Jurkat, Clone E6-1 (cell line): ENCODE results near the gene TMX1.

Source experiments
- DNase-seq: peaks from one replicate; pipeline ENCODE4 v3.0.0-alpha.2; 2011; ENCODE audit warnings: low read depth, low spot score
- H3K4me3 ChIP-seq: 2 replicates; pipeline ENCODE4 v1.5.1; 2011; ENCODE audit warnings: mild to moderate bottlenecking, low read length, control low read depth, moderate library complexity

The TMX1 gene

DNA sequence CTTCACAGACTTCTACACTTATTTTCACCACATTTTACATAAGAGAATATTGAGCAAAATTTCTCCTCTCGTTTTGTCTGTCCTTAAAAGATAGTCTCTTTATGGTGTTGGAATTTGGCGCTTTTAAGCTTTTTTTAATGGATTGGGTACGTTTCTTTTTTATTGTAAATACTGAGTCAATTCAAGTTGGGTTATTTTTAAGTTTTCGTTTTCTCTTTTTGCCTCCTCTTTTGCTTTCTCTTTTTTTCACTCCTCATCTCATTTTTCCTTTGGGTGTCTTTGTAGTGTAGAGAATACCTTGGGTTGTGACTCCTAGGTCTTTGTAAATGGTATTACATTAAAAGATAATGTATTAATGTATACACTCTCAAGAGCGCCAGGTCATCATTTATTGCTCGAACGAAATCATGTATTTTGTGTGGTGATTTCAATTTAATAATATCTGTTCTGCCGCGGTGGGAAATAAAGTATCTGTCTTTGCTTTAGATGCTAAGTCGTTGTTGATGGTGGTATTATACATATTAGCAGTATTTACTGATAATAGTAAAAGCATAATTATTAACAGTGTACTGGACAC lies 845 bp downstream of the TMX1 start:
- DNase-seq = no peak
- peak overlapping the region; percentile 92 for H3K4me3 ChIP-seq

- DNase-seq = no peak
- no peak overlapping the region for H3K4me3 ChIP-seq
Observed at GRCh38 chr14:51242545-51243490, 2.8 kb downstream of the TMX1 start.

- H3K4me3 ChIP-seq = no peak overlapping the region
- DNase-seq = no peak
Observed at GRCh38 chr14:51244591-51244990, 4.5 kb downstream of the TMX1 start.

DNA sequence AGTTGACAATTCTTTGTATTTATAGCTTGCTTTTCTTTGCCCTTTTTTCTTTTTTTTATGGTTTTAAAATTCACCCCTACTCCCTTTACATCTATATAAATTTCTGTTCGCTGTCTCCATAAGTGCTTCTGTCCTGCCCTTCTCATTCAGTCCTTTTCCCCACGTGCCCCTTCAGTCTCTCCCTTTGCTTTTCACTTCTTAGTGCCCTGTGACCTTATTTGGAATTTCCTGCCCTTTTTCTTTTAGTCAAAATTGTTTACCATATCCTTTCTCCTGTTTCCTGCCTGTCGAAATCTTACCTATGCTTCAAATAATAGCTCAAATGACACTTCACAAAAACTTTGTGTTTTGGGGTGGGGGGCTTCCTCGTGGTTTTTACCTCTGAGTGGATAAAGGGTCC lies 6.0 kb downstream of the TMX1 start:
- H3K4me3 ChIP-seq = no peak overlapping the region
- DNase-seq = no peak

DNA sequence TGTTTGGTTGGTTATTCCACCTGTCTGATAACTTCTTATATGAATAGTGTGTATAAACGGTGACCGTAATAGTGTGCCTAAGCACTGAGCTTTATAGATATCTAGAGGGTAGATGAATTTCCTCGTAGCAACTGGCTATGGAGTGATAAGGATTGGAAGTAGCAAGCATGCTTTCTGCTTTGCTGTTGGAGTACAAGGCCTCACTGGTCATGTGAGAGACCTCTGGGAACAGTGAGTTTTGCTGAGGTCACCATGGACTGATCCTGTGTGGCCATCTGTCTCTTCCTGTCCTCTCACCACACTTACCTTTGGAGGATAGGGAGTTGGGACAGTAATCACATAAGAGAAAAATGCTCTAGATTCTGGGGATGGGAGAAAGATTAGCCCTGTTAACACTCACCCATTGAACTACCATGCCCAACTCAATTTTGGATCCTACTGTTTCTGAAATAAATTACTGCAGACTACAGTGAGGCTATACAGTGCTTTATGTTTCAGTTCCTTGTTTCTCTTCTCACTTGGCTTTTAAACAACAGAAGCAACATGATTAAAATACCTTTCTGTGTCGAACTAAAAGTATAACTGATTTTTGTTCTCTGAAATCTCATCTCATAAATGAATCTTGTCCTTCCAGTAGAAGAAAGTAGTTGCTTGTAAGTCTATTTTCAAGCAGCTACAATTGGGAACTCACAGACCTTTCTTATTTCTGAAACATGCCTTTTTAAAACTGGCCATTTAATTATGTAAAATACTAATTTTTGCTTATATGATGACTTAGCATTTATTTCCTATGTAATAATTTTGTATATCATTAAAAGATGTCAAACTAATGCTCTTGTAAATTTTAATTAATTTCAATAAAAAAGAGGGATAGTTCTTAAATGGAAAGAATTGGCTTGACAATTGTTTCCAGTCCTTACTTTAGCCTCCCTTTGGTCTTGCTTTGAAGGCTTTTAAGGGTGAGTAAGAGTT lies 8.3 kb downstream of the TMX1 start:
- no peak overlapping the region for H3K4me3 ChIP-seq
- no peak for DNase-seq

GRCh38 chr14:51251486-51251885 lies 11.4 kb downstream of the TMX1 start:
- no peak overlapping the region for H3K4me3 ChIP-seq
- DNase-seq = no peak

DNA sequence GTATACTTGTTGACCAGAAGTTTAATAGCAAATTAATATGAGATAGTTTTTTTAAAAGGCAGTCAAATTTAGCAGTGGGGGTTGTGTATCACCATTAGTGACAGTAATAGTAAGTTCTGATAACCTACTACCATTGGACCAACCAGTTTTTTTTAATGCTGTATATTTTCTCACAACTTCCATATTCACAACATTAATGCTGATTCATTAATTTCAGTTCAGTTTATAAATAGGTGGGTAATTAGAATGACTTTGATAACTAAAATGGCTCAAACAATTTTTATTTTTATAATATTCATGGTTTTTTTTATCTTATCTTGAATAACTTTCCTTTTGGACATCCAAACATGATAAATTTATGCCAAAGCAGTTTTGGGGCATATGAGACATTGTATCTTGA lies 13.8 kb downstream of the TMX1 start:
- no peak overlapping the region for H3K4me3 ChIP-seq
- no peak for DNase-seq

- DNase-seq = no peak
- no peak overlapping the region for H3K4me3 ChIP-seq
Observed at GRCh38 chr14:51258280-51258679, 18.2 kb downstream of the TMX1 start.

GRCh38 chr14:51258788-51259187 lies 18.7 kb downstream of the TMX1 start:
- no peak for DNase-seq

GRCh38 chr14:51260225-51260624 lies 20.2 kb downstream of the TMX1 start:
- DNase-seq = no peak

More at GRCh38 chr14:51258788-51259187, 18.7 kb downstream of the TMX1 start:
- H3K4me3 ChIP-seq = no peak overlapping the region

GRCh38 chr14:51261151-51261550 lies 21.1 kb downstream of the TMX1 start:
- no peak for DNase-seq
- no peak overlapping the region for H3K4me3 ChIP-seq

More at GRCh38 chr14:51260225-51260624, 20.2 kb downstream of the TMX1 start:
- H3K4me3 ChIP-seq = no peak overlapping the region

GRCh38 chr14:51262868-51263267 lies 22.8 kb downstream of the TMX1 start:
- H3K4me3 ChIP-seq = no peak overlapping the region
- no peak for DNase-seq

GRCh38 chr14:51269634-51270033 lies 29.6 kb downstream of the TMX1 start:
- DNase-seq = no peak
- H3K4me3 ChIP-seq = no peak overlapping the region

DNA sequence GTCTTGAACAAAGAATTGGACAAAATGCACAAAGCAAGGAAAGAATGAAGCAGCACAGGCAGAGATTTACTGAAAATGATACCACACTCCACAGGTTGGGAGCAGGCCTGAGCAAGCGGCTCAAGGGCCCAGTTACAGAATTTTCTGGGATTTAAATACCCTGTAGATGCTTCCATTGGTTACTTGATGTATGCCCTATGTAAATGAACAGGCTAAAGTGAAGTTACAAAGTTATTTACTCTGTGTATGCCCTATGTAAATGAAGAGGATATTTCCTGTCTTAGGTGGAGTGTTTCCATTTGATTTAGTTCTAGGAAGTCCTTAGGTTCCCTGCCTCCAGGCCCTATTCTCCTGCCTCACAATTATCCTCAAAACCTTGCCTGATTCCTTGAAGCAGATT lies 36.6 kb downstream of the TMX1 start:
- no peak overlapping the region for H3K4me3 ChIP-seq
- no peak for DNase-seq

DNA sequence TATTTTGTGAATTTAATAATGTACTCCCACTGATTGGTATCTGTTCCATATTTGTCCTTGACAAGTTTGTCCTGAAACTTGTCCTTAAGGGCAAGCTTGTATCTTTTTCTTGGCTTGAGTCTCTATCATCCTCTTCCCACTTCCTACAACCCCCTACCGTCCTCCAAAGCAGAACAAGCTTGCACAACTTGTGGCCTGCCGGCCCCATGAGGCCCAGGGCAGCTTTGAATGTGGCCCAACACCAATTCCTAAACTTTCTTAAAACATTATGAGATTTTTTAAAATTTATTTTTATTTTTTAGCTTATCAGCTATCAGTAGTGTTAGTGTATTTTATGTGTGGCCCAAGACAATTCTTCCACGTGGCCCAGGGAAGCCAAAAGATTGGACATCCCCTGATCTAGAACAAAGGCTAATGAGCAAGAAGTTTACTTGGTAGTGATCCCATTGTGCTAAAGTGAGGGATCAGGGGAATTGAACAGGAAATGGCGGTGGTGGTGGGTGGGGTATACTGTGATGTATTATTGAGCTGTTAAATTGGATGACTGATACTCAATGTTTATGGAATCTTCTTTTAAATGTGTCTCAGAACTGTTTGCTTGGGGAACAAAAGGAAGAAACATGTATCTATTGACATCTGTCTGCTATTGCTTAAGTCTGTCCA lies 37.8 kb downstream of the TMX1 start:
- DNase-seq = no peak

DNA sequence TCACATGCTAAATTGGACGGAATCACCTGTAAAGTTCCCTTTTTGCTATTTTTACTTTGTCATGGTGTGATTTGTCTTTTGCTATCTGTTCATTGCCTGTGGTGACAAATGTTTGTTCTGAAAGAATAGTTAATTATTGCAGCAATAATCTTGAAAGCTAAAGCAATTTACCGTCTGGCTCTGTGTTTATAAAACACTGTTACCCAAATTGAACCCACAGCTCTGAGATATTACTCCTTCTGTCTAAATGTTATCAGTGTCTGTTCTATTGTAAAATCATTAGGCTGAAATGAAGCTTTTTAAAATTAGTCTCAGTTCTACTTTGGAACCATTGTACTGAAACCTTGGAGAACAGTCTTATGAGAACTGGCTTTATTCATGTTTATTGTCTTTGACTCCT lies 42.5 kb downstream of the TMX1 start:
- no peak for DNase-seq
- H3K4me3 ChIP-seq = no peak overlapping the region

More for the DNA sequence above, 37.8 kb downstream of the TMX1 start:
- no peak overlapping the region for H3K4me3 ChIP-seq

DNA sequence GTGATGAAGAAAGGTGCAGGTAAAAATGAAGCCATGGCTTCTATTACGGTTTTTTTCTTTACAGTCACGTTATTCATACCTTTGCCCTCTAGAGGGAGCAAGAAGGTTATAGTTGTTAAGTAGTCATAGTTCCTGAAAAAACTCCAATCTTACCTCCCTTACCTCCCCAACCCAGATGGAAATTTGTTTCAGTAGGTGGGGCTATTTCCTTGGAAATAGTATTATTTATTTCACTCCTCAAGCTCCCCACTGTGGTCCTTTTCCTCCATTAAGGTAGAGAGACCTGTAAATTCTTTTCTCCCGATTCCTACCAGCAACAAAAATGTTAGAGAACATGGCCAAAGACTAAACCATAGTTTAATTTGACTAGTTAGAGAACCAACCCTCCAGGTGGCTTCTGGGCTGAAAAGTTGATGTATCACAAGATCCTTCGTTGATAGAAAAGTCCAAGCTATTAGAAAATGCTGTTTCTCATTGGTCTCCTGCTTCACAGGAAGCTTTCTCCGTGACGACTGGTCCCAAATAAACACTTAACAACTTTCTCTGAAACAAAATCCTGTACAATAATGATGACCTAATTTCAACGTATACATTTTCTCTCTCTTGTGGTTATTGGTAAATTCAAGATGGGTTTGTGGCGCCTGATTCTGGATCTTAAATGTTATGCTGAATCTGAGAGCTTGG lies 43.5 kb downstream of the TMX1 start:
- H3K4me3 ChIP-seq = no peak overlapping the region
- peak; percentile 44 for DNase-seq

GRCh38 chr14:51284241-51284640 lies 44.2 kb downstream of the TMX1 start:
- no peak overlapping the region for H3K4me3 ChIP-seq
- DNase-seq = no peak
